DND-41 (cell line): ENCODE results near the gene SCYGR4.

Source experiments
- CTCF ChIP-seq: IDR thresholded peaks from 2 replicates; pipeline ENCODE4 v1.5.1; 2012; ENCODE audit warnings: borderline replicate concordance, low read length, moderate library complexity, mild to moderate bottlenecking; ENCODE audit not compliant: poor library complexity, severe bottlenecking; ENCODE audit errors: extremely low read depth
- EZH2 ChIP-seq: IDR thresholded peaks from 3 replicates; pipeline ENCODE4 v1.6.1; 2012; ENCODE audit warnings: borderline replicate concordance, low read depth, mild to moderate bottlenecking, moderate library complexity, low read length, inconsistent platforms; ENCODE audit not compliant: severe bottlenecking

- TF ChIP-seq EZH2 (no peak), CTCF (no peak)
Measured at GRCh38 chr2:227614740-227615139, 2.6 kb upstream of the SCYGR4 start, which contains the start of gene SCYGR3.
